IMR-90 (cell line): ENCODE results near the gene NLRC5. TPM values are rescaled to one million over a fixed set of nuclear protein-coding genes. Genes with fewer than 3 reads are reported as not detected.

Experiments
- ATAC-seq: fragments of 200-7000 bp; cut with Tn5 transposase; 2 replicates; pipeline ENCODE4 v1.9.1; 2020; ENCODE audit warnings: low read depth, mild to moderate bottlenecking, moderate library complexity
- BruUV-seq: library from RNA; stranded (reverse); fragments of 400-500 nt; replicated peaks from 2 replicates; lab custom pipeline; 2021; lab: Mats Ljungman, UMichigan
- CTCF ChIA-PET: fragments of 300-600 bp; formaldehyde crosslinking; extraction: SDS; loops from one replicate; lab custom pipeline; 2021; ENCODE audit warnings: antibody characterized with exemption; lab: Yijun Ruan, JAX
- POLR2A ChIA-PET: fragments of 300-600 bp; sonication (Branson Sonifier 250); formaldehyde crosslinking; loops from one replicate; lab custom pipeline; 2022; ENCODE audit warnings: antibody characterized with exemption; ENCODE audit not compliant: unreplicated experiment; lab: Charles Lee
- DNase-seq: peaks from one replicate; pipeline ENCODE4 v3.0.0; 2013
- H2AFZ ChIP-seq: replicated peaks from 2 replicates; pipeline ENCODE3; 2013; ENCODE audit warnings: low read length, mild to moderate bottlenecking; ENCODE audit not compliant: poor library complexity
- H2AK5ac ChIP-seq: 2 replicates; pipeline ENCODE4 v1.6.1; 2013; ENCODE audit warnings: low read depth, low read length, inconsistent platforms
- H2AK9ac ChIP-seq: replicated peaks from 2 replicates; pipeline ENCODE3; 2013; ENCODE audit warnings: mild to moderate bottlenecking, low read depth, low read length, moderate library complexity; ENCODE audit not compliant: poor library complexity
- H2BK120ac ChIP-seq: 2 replicates; pipeline ENCODE4 v1.6.1; 2013; ENCODE audit warnings: low read depth, low read length, inconsistent platforms
- H2BK15ac ChIP-seq: 3 replicates; pipeline ENCODE4 v1.6.1; 2013; ENCODE audit warnings: low read depth, low read length, inconsistent platforms
- H2BK20ac ChIP-seq: 2 replicates; pipeline ENCODE4 v1.6.1; 2013; ENCODE audit warnings: low read depth, mild to moderate bottlenecking, inconsistent platforms, low read length, moderate library complexity
- H2BK5ac ChIP-seq: 2 replicates; pipeline ENCODE4 v1.6.1; 2013; ENCODE audit warnings: mild to moderate bottlenecking, low read depth, low read length, inconsistent platforms; ENCODE audit not compliant: poor library complexity, severe bottlenecking
- H3K14ac ChIP-seq: replicated peaks from 2 replicates; pipeline ENCODE4 v1.6.1; 2013; ENCODE audit warnings: low read depth, low read length, inconsistent platforms
- H3K18ac ChIP-seq: 2 replicates; pipeline ENCODE4 v1.6.1; 2013; ENCODE audit warnings: low read depth, low read length, control low read depth
- H3K23ac ChIP-seq: 2 replicates; pipeline ENCODE4 v1.6.1; 2013; ENCODE audit warnings: low read depth, low read length, inconsistent platforms
- H3K27ac ChIP-seq: 2 replicates; pipeline ENCODE4 v1.5.1; 2013; ENCODE audit warnings: mild to moderate bottlenecking, control low read depth, low read length; ENCODE audit not compliant: insufficient read depth
- H3K27me3 ChIP-seq: 2 replicates; pipeline ENCODE4 v1.6.1; 2013; ENCODE audit warnings: low read length; ENCODE audit not compliant: control insufficient read depth, insufficient read depth
- H3K36me3 ChIP-seq: 2 replicates; pipeline ENCODE4 v1.6.1; 2013; ENCODE audit warnings: low read length, mixed read lengths; ENCODE audit not compliant: control insufficient read depth, insufficient read depth
- H3K4ac ChIP-seq: 2 replicates; pipeline ENCODE4 v1.6.1; 2013; ENCODE audit warnings: low read depth, low read length, inconsistent platforms
- H3K4me1 ChIP-seq: 2 replicates; pipeline ENCODE4 v1.6.1; 2013; ENCODE audit warnings: low read length, mixed read lengths; ENCODE audit not compliant: control insufficient read depth, insufficient read depth
- H3K4me2 ChIP-seq: 2 replicates; pipeline ENCODE4 v1.6.1; 2013; ENCODE audit warnings: low read depth, mild to moderate bottlenecking, control low read depth, low read length, moderate library complexity
- H3K4me3 ChIP-seq: 2 replicates; pipeline ENCODE4 v1.5.1; 2013; ENCODE audit warnings: low read depth, mild to moderate bottlenecking, control low read depth, low read length, moderate library complexity; ENCODE audit not compliant: insufficient read depth
- H3K56ac ChIP-seq: 2 replicates; pipeline ENCODE4 v1.6.1; 2013; ENCODE audit warnings: low read length, inconsistent platforms; ENCODE audit not compliant: insufficient read depth; ENCODE audit errors: extremely low read depth
- H3K79me1 ChIP-seq, 2 experiments: 2 replicates each; pipeline ENCODE4 v1.6.1; 2013; ENCODE audit warnings: low read length in 2 of 2, inconsistent platforms in 1 of 2, low read depth in 1 of 2
- H3K9ac ChIP-seq: 2 replicates; pipeline ENCODE4 v1.6.1; 2013; ENCODE audit warnings: low read depth, low read length, control low read depth
- H3K9me1 ChIP-seq: 2 replicates; pipeline ENCODE4 v1.6.1; 2013; ENCODE audit warnings: low read length, inconsistent platforms; ENCODE audit not compliant: insufficient read depth
- H3K9me3 ChIP-seq: 2 replicates; pipeline ENCODE4 v1.6.1; 2013; ENCODE audit warnings: low read length; ENCODE audit not compliant: control insufficient read depth, insufficient read depth
- H4K20me1 ChIP-seq: 2 replicates; pipeline ENCODE4 v1.6.1; 2013; ENCODE audit warnings: low read length, inconsistent platforms; ENCODE audit not compliant: insufficient read depth
- H4K5ac ChIP-seq: 2 replicates; pipeline ENCODE4 v1.6.1; 2013; ENCODE audit warnings: mild to moderate bottlenecking, low read depth, low read length, control low read depth
- H4K8ac ChIP-seq, 2 experiments: 2 replicates each; pipeline ENCODE4 v1.6.1; 2013; ENCODE audit warnings: low read depth in 2 of 2, low read length in 2 of 2, control low read depth in 1 of 2, inconsistent platforms in 1 of 2
- H4K91ac ChIP-seq: 2 replicates; pipeline ENCODE4 v1.6.1; 2013; ENCODE audit warnings: low read depth, low read length, inconsistent platforms; ENCODE audit not compliant: insufficient read depth
- BHLHE40 ChIP-seq: fragments of 150-350 bp; IDR thresholded peaks from 2 replicates; pipeline ENCODE4 v1.6.1; 2016; ENCODE audit warnings: mild to moderate bottlenecking, low read depth, low read length
- CEBPB ChIP-seq: IDR thresholded peaks from 2 replicates; pipeline ENCODE4 v1.6.1; 2012; ENCODE audit warnings: low read depth, low read length, improper control_type of control experiment
- CHD1 ChIP-seq: IDR thresholded peaks from 2 replicates; pipeline ENCODE4 v1.6.1; 2012; ENCODE audit warnings: low read depth, low read length, improper control_type of control experiment
- ELK1 ChIP-seq: fragments of 150-350 bp; IDR thresholded peaks from 2 replicates; pipeline ENCODE4 v1.6.1; 2016; ENCODE audit warnings: low read depth, mild to moderate bottlenecking, low read length, moderate library complexity, borderline replicate concordance
- FOS ChIP-seq: fragments of 150-350 bp; IDR thresholded peaks from 2 replicates; pipeline ENCODE4 v1.6.1; 2016; ENCODE audit warnings: low read depth, low read length
- MAFK ChIP-seq: IDR thresholded peaks from 2 replicates; pipeline ENCODE4 v1.6.1; 2012; ENCODE audit warnings: low read depth, low read length, improper control_type of control experiment
- MAZ ChIP-seq: IDR thresholded peaks from 2 replicates; pipeline ENCODE4 v1.6.1; 2012; ENCODE audit warnings: low read depth, mild to moderate bottlenecking, low read length, improper control_type of control experiment, moderate library complexity, borderline replicate concordance
- MXI1 ChIP-seq: IDR thresholded peaks from 2 replicates; pipeline ENCODE4 v1.6.1; 2012; ENCODE audit warnings: low read depth, mild to moderate bottlenecking, low read length, moderate library complexity, borderline replicate concordance
- NFE2L2 ChIP-seq: fragments of 150-350 bp; IDR thresholded peaks from 2 replicates; pipeline ENCODE4 v1.6.1; 2016; ENCODE audit warnings: low read depth, mild to moderate bottlenecking, low read length
- POLR2A ChIP-seq: IDR thresholded peaks from 2 replicates; pipeline ENCODE4 v1.6.1; 2012; ENCODE audit warnings: mild to moderate bottlenecking, low read depth, low read length
- RAD21 ChIP-seq: IDR thresholded peaks from 2 replicates; pipeline ENCODE4 v1.6.1; 2012; ENCODE audit warnings: low read length, improper control_type of control experiment
- RCOR1 ChIP-seq: IDR thresholded peaks from 2 replicates; pipeline ENCODE4 v1.6.1; 2012; ENCODE audit warnings: mild to moderate bottlenecking, low read length, improper control_type of control experiment; ENCODE audit not compliant: insufficient replicate concordance
- RFX5 ChIP-seq: IDR thresholded peaks from 2 replicates; pipeline ENCODE4 v1.8.0; 2012; ENCODE audit warnings: low read depth, mild to moderate bottlenecking, low read length, moderate library complexity
- SMC3 ChIP-seq: fragments of 150-350 bp; IDR thresholded peaks from 2 replicates; pipeline ENCODE4 v1.6.1; 2016; ENCODE audit warnings: low read depth, mild to moderate bottlenecking, antibody characterized with exemption, low read length, moderate library complexity
- WGBS, 2 experiments: methylation state at CpG; one replicate each; pipeline versions ENCODE4 v1.1.5 to v1.1.7; 2013; ENCODE audit warnings: missing lambda C conversion rate in 2 of 2; ENCODE audit not compliant: insufficient read length in 1 of 2; ENCODE audit errors: extremely low coverage in 2 of 2; 5-methylcytosine and 5-hydroxymethylcytosine counted together
- dilution Hi-C: fragments of 300-500 bp; cut with HindIII; formaldehyde crosslinking; loops from one replicate; pipeline ENCODE4 v1.14.3; 2018; ENCODE audit warnings: low sequenced_read_pairs; ENCODE audit not compliant: unreplicated experiment
- in situ Hi-C: fragments of 300-500 bp; cut with MboI; formaldehyde crosslinking; loops from 3 replicates; pipeline ENCODE4 v1.14.3; 2019; ENCODE audit warnings: low sequenced_read_pairs, inconsistent platforms, mixed read lengths
- intact Hi-C: fragments of 100-400 bp; cut with micrococcal nuclease; formaldehyde crosslinking; loops from 2 replicates; pipeline ENCODE4 v1.10.0; 2022
- polyA plus RNA-seq, 3 experiments: library from polyadenylated mRNA; depleted of rRNA; stranded (reverse); fragments of >200 nt; gene quantifications; 2 replicates each; pipeline ENCODE4 v1.2.3, GENCODE V29; 2012; ENCODE audit warnings: low replicate concordance in 1 of 3
- total RNA-seq: library from RNA; depleted of rRNA; stranded (reverse); fragments of >200 nt; gene quantifications from 2 replicates; pipeline ENCODE4 v1.2.3, GENCODE V29; 2012
- TF ChIP-seq, protein P1 (sequence below): conservative IDR thresholded peaks from 2 replicates; pipeline ENCODE4 v1.5.1; 2012; ENCODE audit warnings: mild to moderate bottlenecking, low read depth, low read length, improper control_type of control experiment
- TF ChIP-seq, protein P2 (sequence below): fragments of 150-350 bp; IDR thresholded peaks from 2 replicates; pipeline ENCODE4 v1.6.1; 2017; ENCODE audit warnings: mild to moderate bottlenecking, antibody characterized with exemption, low read length, low read depth

The NLRC5 gene
- total and polyA plus RNA-seq, 2 of the 4 experiments (the other 2 are of a cell fraction): 9.1 to 14.9 TPM

DNA sequence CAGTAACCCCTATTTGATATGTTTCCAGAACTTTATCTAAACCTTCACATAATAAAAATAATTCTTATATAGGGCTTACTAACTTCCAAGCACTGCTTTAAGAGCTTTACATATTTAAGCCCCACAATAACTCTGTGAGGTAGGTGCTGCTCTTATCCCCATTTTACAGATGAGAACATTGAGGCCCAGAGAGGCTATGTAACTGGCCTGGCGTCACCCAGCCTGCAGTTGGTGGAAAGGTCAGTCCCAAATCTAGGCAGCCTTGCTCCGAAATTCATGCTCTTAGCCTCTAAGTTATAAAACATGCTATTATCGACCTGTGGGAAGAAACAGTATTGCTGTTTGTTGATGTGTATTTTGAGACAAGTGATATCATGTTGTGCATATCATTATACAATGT lies 9.0 kb downstream of the NLRC5 start:
- no peak overlapping the region for H2BK5ac ChIP-seq
- no peak overlapping the region for H3K14ac ChIP-seq
- BruUV-seq: no TSS peak
- H3K4me1 ChIP-seq: peaks cover 20% of the 10 kb centered on the region
- H3K56ac ChIP-seq: no peak overlapping the region
- intact Hi-C loops: no loop called here
- H3K9ac ChIP-seq: no peak overlapping the region
- H2BK120ac ChIP-seq: peak overlapping the region; percentile 16; the same call in 1 of the 2 replicates
- no peaks in the 10 kb centered on the region for H3K36me3 ChIP-seq
- WGBS, 2 experiments: no CpG with 5 or more reads among the region's 3 CpGs
- POLR2A ChIA-PET: no interaction called here
- H3K4ac ChIP-seq: peak overlapping the region; percentile 99; the same call in 1 of the 2 replicates
- no peak overlapping the region for H2BK20ac ChIP-seq
- 0 out of 3 replicates have a peak overlapping the region, but pooled peaks have one; percentile 60 for H2BK15ac ChIP-seq
- no peak overlapping the region for H4K5ac ChIP-seq
- ATAC-seq (no peak), DNase-seq (no peak)
- H2AFZ ChIP-seq: no peak overlapping the region
- H3K9me1 ChIP-seq: peaks cover 17% of the 10 kb centered on the region
- no peaks in the 10 kb centered on the region for H3K27me3 ChIP-seq
- no peak overlapping the region for H4K91ac ChIP-seq
- H4K8ac ChIP-seq: 0 out of 4 replicates have a peak overlapping the region, but pooled peaks of 1 of the 2 experiments have one; percentile 36
- dilution Hi-C loops: no loop called here
- no peak overlapping the region for H3K4me2 ChIP-seq
- H2AK9ac ChIP-seq: no peak overlapping the region
- H2AK5ac ChIP-seq: no peak overlapping the region
- no peak overlapping the region for H3K4me3 ChIP-seq
- CTCF ChIA-PET: no interaction called here
- no peak overlapping the region for H3K18ac ChIP-seq
- no peaks in the 10 kb centered on the region for H3K9me3 ChIP-seq
- no peak overlapping the region for H3K27ac ChIP-seq
- H3K79me1 ChIP-seq: peaks cover 34 to 78% of the 10 kb centered on the region in 2 experiments
- in situ Hi-C loops: no loop called here
- no peaks in the 10 kb centered on the region for H4K20me1 ChIP-seq
- TF ChIP-seq, protein P1, sequence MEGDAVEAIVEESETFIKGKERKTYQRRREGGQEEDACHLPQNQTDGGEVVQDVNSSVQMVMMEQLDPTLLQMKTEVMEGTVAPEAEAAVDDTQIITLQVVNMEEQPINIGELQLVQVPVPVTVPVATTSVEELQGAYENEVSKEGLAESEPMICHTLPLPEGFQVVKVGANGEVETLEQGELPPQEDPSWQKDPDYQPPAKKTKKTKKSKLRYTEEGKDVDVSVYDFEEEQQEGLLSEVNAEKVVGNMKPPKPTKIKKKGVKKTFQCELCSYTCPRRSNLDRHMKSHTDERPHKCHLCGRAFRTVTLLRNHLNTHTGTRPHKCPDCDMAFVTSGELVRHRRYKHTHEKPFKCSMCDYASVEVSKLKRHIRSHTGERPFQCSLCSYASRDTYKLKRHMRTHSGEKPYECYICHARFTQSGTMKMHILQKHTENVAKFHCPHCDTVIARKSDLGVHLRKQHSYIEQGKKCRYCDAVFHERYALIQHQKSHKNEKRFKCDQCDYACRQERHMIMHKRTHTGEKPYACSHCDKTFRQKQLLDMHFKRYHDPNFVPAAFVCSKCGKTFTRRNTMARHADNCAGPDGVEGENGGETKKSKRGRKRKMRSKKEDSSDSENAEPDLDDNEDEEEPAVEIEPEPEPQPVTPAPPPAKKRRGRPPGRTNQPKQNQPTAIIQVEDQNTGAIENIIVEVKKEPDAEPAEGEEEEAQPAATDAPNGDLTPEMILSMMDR: no peak
- TF ChIP-seq RAD21 (no peak), FOS (no peak), NFE2L2 (no peak), MAFK (no peak), CHD1 (no peak), SMC3 (no peak), MXI1 (no peak), RCOR1 (no peak), ELK1 (no peak), BHLHE40 (no peak), CEBPB (no peak), RFX5 (no peak), POLR2A (no peak), MAZ (no peak)
- TF ChIP-seq, protein P2, sequence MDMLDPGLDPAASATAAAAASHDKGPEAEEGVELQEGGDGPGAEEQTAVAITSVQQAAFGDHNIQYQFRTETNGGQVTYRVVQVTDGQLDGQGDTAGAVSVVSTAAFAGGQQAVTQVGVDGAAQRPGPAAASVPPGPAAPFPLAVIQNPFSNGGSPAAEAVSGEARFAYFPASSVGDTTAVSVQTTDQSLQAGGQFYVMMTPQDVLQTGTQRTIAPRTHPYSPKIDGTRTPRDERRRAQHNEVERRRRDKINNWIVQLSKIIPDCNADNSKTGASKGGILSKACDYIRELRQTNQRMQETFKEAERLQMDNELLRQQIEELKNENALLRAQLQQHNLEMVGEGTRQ: no peak
- no peak overlapping the region for H3K23ac ChIP-seq
